ENCODE measurements around the gene BMP3.
"Not testable (repeated sequence)": the region's sequence is repeated elsewhere in the genome, so short reads cannot be mapped to it uniquely, and the experiment has no call there.

DNA sequence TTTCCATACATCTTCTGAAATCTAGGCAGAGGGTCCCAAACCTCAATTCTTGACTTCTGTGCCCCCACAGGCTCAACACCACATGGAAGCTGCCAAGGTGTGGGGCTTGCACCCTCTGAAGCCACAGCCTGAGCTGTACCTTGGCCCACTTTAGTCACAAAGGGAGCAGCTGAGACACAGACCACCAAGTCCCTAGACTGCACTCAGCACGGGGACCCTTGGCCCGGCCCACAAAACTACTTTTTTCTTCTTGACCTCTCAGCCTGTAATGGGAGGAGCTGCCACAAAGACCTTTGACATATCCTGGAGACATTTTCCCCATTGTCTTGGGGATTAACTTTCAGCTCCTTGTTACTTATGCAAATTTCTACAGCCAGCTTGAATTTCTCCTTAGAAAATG lies 13.9 kb upstream of the BMP3 start:
- TF ChIP-seq CTCF (IDR thresholded peaks at IDR 0.05; ENCODE audit: low read depth, low read length, missing input control); HNF4A (conservative IDR thresholded peaks at IDR 0.05); ATF3 (IDR thresholded peaks at IDR 0.05); SP1 (IDR thresholded peaks at IDR 0.05); RAD21 (IDR thresholded peaks at IDR 0.05); TAF1 (conservative IDR thresholded peaks at IDR 0.05); YY1 (IDR thresholded peaks at IDR 0.05); REST (IDR thresholded peaks at IDR 0.05); GABPA (IDR thresholded peaks at IDR 0.05 in 1 of 2, conservative IDR thresholded peaks at IDR 0.05 in 1 of 2); FOXA1 (IDR thresholded peaks at IDR 0.05): not testable (repeated sequence)
